A204.1 (cell line): ENCODE results near the gene PSD4.

ENCODE experiments used
- FAIRE-seq: peaks from 2 replicates; lab custom pipeline; 2012; peaks lifted over from hg19 to GRCh38; lab: Jason Lieb, UNC

PSD4 gene

DNA sequence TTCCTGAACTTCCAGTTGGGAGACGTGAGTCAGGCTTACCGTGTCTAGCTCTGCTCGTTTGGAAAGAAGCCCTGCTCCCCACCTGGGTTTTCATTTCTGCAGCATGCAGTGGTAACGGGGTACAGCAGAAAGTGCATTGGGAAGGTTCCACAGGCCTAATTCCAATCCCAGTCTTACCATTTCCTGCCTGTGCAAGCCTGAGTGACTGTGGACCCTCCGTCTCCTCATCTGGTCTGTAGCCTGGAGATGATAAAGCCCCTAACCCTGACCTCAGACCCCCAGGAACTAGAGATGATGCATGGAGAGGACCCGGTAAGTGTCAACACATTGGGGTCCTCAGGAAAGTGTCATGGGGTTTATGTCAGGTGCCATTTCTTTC is 5.8 kb upstream of the PSD4 start:
- FAIRE-seq = no peak

DNA sequence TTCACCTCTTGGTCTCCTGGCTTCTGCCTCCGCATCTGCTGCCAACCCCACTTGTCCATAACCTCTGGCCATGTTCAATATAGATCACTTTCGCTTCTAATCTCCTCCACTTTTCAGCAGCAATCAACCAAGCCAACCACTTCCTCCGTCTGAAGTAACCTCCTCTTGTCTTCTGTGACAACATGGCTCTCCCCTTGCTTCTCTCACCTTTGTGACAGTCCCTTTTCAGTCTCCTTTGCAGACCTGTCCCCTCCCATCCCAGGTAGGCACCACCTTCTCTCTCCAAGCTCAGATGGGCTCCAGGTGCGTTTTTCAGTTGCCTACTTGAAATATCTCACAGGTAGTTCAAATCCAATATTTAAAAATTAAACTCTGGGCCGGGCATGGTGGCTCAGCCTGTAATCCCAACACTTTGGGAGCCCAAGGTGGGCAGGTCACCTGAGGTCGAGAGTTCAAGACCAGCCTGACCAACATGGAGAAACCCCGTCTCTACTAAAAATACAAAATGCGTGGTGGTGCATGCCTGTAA is 4.7 kb upstream of the PSD4 start:
- no peak for FAIRE-seq

DNA sequence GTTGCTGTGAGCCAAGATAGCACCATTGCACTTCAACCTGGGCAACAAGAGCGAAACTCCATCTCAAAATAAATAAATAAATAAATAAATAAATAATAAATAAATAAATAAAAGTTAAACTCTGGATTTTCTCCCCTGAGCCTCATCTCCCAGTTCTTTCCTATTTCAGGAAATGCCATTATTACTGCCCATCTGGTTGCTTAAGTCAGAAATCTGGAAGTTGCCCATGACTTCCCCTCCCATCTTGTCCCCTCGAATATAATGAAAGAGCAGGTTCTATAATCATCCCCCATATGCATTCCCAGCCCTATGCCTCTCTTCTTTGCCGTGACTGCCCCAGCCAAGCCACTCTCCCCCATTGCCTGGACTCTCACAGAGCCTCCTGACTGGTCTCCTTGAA is 4.2 kb upstream of the PSD4 start:
- FAIRE-seq = no peak

DNA sequence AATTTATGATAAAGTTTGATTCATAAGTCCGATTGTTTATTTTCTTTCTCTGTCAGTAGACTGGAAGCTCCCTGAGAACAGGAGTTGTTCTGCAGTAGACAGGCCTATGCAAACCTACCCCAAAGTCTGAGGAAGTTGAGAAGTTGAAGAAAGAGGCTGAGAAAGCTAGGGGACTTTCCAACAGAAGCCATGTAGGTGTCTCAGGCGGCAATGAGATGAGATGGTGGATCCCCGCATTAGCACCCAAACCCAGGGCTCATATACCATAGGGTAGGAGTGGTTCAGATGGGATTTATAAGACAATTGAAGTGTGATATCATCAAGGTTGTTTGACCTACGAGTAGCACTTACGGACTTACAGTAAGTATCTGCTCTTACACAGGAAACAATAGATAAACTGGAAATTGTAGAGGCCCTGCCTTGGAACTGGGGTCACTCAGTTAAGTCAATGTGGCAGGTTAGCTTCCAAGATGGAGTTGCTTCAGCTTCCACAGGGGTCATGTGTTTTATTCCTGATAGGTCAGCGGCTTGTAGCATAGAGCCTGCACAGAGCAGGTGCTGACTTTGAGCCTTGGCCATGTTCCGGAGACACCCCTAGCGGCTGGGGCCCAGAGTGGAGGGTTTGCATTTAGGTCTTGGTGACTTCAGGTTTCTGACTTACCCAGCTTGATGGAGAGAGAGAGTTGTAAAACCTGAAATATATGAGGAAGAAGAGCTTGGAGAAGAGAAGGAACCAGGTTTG is 2.3 kb upstream of the PSD4 start:
- no peak for FAIRE-seq

DNA sequence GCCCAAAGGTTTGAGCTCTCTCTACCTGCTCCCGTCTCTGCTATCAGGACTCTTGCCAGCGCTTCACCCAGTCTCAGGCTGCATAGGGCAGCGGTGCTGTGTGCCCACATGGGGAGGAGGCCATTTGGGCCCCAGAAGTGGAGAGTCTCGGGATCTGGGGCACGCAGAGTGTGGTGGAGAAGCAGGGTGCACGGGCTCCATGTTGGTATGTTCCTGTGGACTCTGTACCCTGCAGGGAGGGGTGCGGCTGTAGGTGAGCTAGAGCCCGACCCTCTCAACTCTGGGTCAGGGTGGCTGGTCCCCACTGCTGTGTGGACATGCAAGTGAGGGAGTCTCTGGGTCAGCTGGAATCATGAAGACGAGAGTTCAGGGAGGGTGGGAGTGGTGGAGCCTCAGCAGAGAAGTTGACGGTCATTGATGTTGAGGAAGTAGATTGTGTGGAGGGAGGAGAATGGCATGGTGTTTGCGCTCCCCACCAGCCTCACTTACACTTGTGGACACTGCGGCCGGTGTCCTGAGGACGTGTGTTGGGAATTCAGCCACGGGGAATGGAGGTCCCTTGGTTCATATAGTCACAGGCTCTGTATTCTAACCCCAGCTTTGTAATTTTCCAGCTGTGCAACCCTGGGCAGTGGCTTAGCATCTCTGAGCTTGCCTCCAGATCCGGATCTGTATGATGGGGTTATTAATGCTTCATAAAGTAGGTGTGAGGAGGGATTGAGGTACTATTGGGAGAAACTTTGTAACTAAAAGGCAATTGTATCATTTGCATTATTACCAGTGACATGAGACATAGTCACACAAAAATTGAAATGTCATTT is 840 bp upstream of the PSD4 start:
- FAIRE-seq = no peak

DNA sequence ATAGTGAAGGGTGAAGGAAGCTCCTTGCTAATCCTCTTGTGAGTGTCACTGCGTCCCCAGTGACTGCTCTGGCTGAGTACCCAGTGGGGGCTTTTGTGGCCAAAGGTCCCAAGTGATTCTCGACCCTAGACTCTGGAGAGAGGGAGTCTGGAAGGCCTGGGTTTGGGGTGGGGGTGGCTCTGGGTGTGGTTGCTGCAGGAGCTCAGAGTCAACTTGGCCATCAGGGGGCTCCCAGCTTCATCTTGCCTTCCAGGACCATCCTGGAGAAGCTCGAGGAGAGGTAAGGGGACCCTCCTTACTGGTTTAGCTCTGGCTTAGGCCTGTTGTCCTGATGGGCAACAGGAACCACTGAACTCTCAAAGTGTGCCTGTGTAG is 592 bp downstream of the PSD4 start:
- FAIRE-seq = no peak

DNA sequence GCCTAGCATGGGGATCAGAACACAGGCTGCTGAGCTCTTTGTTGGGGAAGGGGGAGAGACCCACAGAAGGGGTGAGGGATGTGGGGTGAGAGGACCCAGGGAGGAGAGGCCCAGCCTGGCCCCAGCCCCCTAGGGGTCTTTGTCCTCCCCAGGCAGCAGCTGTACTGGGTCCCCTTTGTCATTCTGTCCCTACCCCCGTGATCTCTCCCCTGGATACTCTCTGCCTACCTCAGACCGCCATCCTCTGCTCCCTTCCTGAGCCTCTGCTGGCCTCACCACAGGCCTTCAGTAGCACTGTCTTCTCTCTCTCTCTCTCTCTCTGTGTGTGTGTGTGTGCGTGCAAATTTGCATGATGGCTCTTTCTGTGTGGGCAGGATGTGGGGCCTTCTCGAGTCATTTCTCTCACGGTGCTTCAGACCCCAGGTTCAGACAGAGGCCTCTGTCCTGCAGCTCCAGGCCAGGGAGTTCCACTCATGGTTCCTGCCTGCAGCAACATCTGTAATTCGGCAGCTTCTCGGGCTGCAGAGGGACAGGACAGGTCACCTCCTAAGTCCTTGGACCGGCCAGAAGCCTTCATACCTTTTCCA is 1.4 kb downstream of the PSD4 start:
- no peak for FAIRE-seq

DNA sequence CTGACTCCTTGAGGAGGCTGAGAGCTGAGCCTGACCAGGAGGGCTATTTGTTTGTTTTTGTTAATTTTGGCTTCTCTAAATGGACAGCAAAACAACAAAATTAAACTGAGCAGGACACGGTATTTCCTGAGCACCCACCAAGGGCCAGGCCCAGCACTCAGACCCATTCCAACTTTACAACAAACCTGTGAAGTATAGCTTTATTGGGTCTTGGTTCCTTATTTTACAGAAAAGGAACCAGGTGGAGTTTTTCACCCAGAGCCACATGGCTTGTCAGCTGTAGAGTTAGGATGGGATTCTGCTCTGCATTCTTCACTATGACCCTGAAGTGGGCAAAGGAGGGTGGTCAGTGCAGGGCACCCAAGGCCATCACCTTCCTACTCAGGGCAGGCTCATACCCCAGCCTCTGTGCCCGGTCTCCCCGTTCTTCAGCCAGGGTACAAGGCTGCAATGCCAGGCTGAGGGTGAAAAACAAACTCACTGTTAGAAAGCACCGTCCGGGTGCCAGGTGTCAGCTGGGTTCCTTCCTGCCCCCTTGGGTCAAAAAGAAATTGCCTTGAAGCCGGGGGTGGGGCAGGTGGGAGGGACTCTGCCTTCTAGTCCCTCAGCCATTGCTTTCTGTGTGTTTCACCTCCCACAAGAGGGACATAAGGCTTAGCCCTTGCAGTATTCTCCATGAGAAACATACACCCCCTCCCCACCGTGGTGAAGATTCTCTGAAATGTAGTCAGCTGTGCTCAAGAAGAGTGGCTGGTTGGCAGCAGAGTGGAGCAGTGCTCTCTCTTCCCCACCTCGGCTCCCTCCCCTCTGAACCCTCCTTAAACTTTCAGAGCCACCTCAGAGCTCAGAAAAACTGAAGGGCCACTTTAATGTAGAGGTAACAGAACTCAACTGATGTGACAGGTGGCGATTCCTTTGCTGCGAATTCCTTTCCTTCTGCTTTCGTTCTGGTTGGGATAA is 2.2 kb downstream of the PSD4 start:
- FAIRE-seq = no peak

DNA sequence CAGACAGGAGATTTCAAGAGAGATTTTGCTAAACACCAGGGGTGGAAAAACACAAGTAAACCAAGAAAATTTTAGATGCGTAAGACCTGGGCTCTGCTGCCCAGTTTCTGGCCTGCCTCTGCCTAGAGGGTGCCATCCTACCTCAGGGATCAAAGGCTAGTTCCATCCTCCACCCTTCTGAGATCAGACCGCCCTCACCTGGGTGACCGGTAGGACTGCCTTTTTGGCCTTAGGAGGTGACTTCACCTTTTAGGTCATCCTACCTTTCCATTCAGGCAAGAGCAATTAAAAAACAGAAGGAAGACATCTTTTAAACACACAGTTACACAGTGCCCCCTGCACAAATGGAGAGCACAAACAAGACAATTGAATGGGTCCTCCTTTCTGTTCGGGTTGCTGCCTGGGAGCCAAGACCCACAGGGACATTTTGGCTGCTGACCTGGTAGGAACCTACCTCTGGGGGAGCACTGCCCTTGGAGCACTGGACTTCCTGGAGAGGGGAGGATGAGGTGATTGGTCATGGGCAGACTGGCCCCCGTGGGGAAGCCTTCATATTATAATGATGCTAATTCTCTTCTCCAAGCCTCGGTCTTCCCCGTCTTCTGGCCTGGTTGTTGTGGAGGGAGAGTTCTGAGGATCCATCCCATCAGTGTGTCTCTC is 3.1 kb downstream of the PSD4 start:
- FAIRE-seq = no peak

DNA sequence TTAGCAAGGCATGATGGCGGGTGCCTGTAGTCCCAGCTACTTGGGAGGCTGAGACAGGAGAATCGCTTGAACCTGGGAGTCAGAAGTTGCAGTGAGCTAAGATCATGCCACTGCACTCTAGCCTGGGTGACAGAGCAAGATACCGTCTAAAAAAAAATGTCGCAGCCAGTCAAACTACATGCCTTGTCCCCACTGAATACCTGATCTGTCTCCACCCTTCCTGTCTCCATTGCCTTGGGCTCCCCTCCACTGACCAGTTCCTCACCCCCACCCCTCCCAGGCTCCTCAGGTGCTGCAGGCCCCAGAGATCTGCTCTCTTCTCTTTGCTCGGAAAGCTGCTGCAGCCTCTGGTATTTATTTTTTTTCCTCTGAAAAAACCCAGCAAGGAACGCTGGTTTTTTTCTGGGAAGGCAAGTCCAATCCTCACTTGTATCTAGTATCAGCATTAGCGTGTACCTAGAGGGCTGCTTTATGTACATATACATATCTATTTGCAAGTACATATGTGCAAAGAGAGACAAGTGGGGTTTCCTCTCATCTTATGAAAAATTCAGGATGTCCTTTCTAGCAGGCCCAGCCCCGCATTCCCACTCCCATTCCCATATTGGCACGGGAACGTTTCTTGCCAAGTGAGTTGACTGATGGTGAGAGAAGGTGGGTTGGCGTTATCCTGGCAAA is 4.4 kb downstream of the PSD4 start:
- FAIRE-seq = no peak

DNA sequence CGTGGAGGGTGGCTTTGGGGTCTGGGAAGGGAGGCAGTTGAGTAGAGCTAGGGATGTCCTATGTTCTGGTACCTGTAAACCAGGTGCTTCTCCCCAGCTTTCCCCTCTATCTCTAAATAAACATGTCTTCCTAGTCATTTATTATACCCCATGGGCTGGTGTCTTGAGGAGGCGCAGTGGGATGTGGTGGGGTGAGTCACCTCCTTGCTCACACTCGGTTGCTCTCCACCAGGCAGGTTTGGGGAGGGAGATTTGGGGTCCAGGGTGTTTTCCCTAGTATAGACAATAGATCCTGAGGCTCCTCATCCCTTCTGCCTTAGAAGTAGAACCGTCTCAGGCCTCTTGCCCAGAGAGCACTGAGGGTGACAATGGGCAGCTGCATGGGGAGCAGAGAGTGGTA is 5.1 kb downstream of the PSD4 start:
- FAIRE-seq = no peak

DNA sequence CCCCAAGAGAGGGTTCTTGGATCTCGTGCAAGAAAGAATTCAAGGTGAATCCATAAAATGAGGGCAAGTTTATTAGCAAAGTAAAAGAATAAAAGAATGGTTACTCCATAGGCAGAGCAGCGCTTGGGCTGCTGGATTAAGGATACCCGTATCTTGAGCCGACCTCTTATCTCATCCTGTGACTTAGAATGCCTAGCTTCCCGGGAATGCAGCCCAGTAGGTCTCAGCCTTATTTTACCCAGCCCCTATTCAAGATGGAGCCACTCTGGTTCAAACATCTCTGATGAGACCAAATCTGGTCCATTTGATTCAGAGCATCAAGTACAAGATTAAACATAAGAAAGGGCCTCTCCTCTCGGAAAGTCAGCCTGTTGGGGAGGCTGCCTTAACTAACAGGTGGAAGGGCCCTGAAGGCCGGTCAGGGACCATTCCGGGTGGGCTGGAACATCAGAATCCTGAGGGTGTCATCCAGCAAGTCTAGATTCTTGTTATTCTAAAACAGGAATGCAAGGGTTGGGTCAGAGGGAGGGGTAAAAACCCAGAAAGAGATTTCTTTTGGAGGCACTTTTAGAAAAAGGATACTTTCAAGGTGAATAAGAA is 5.8 kb downstream of the PSD4 start:
- no peak for FAIRE-seq

DNA sequence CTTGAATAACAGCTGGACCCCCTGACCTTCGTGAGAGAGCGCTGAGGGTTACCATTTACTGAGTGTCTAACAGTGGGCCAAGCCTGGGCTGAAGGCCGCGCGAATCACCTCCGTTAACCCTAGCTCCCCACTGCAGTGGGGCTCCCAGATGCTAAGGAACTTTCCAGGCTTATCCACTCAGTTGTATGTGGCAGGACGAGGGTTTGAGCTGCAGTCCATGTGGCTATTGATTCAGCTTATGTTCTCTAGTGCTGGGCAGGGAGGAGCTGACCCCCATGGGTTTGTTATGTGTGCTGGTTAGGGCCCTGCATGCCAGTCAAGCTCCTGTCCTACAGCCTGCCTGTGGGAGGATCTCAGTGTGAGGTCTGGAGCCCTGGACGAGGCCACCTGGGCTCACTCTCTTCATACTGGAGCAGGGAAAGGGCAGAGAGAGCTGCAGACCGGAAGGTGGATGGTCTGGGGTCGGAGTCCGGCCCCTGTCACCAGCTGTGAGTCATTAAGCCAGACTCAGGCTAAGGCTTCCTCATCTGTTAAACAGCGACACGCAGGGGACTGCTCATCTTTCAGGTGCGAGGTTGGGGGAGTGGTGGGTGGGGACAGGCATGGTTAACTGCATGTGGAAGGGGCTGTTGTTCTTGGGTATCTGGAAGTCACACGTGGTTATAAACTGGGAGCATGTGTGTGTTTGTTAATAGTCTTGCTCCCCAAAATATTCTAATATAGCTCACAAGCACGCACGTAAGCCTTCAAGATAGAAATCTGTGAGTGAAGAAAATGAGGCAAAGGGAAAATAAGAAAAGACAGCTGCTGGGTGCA is 6.6 kb downstream of the PSD4 start:
- FAIRE-seq = no peak

DNA sequence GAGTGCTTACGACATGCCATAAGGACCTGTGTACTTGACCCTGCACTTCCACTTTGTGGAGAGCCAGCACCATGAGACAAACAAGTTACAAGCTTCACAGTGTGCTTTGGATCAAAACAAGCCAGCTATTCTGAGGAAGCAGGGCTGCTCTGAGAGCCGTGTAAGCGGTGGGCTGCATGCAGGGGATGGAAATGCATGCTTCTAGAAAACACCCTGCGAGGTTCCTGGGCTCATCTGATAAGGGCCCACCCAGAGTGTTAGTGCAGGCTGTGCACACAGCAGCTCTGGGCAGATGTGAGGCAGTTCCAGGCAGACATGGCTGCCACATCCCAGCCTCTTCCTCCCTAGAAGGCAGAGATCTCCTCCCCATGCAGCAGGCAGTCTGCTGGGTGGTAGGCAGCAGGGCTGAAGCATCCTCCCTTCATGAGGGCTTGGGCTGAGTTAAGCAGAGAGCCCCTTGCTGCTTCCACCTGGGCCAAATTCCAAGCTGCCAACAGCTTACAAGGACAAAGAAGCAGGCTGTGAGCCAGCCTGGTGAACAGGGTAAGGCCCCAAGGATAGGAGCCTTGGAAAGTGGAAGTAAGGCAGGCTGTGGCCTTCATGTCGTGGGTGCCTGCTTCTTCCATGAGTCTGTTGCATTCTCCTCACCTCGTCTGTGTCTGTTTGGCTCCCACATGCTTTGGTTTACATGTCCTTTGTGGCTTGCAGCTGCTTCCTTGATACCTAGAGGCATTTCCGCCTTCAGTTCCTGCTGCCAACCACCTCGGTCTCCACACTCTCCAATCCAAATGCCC is 7.7 kb downstream of the PSD4 start:
- FAIRE-seq = no peak

DNA sequence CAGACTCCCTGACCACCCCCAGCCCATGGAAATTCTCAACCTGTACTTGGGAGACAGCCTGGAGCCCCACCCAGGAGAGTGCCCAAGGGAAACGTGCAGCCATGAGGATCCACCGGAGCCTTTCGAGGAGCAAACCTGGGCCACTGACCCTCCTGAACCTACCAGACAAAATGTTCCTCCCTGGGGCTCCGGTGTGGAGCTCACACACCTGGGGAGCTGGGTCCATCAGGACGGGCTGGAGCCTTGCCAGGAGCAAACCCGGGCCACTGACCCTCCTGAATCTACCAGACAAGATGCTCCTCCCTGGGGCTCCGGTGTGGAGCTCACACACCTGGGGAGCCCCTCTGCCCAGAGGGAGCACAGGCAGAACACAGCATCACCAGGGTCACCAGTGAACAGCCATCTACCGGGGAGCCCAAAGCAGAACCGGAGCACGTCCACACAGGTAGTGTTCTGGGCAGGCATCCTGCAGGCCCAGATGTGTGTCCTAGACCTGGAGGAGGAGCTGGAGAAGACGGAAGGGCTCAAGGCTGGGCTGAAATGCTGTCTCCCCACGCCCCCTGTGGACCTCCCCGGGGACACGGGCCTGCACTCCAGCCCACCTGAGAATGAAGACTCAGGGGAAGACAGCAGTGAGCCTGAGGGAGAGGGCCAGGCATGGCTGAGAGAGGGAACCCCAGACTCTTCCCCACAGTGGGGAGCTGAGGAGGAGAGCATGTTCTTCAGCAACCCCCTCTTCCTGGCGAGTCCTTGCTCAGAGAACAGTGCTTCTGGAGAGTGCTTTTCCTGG is 8.9 kb downstream of the PSD4 start:
- FAIRE-seq = no peak

DNA sequence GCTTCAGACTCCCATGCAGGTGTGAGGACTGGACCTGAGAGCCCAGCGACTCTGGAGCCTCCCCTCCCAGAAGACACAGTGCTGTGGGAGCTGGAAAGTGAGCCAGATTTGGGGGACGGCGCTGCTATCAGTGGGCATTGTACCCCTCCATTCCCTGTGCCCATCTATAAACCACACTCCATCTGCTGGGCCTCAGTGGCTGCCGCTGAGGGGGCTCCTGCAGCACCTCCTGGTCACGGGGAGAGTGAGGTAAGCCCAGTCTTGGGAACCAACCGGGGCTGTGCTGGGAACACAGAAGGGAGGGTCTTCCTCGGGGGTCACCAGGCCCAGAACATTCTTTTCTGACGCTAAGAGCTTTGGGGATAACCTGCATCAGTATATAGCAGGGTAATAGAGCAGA is 9.5 kb downstream of the PSD4 start:
- FAIRE-seq = no peak

DNA sequence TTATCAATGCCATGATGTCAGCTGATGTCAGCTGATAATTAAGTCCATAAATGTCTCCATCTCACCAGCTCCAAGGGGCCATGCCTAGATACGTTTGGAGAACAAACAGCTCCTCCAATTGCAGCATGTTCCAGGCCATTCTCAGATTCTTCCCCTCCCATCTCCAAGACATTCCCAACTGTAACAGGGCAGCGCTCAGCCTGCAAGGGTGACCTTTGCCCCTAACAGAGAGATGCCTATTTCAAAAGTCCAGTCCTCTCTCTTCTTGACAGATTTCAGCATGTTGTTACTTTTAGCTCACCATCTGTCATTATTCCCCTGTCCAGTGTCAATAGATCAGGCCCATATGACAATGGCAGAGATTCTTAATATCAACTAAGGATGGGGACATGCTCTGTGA is 9.9 kb downstream of the PSD4 start:
- no peak for FAIRE-seq
